GM23248 (cell line): ENCODE measurements around the gene VPS39. TPM values are rescaled to one million over a fixed set of nuclear protein-coding genes. Genes with fewer than 3 reads are reported as not detected.

Experiments used
- DNase-seq: peaks from one replicate; pipeline ENCODE4 v3.0.0-alpha.2; 2015
- H2AFZ ChIP-seq: fragments of 200-600 bp; sonication (generic); 2 replicates; pipeline ENCODE4 v1.6.1; 2016; ENCODE audit warnings: antibody characterized with exemption
- H3F3A ChIP-seq: fragments of 200-600 bp; sonication (generic); 2 replicates; pipeline ENCODE4 v1.6.1; 2016; ENCODE audit warnings: mild to moderate bottlenecking, antibody characterized with exemption, mixed run types; ENCODE audit not compliant: insufficient read depth
- H3K27ac ChIP-seq: fragments of 200-600 bp; sonication (generic); 2 replicates; pipeline ENCODE4 v1.5.1; 2016; ENCODE audit warnings: mild to moderate bottlenecking
- H3K27me3 ChIP-seq: fragments of 200-600 bp; sonication (generic); replicated peaks from 2 replicates; pipeline ENCODE4 v1.6.1; 2016; ENCODE audit warnings: mild to moderate bottlenecking; ENCODE audit not compliant: insufficient read depth
- H3K36me3 ChIP-seq: fragments of 200-600 bp; sonication (generic); 2 replicates; pipeline ENCODE4 v1.6.1; 2016; ENCODE audit warnings: low read depth, mild to moderate bottlenecking
- H3K4me1 ChIP-seq: fragments of 200-600 bp; sonication (generic); 2 replicates; pipeline ENCODE4 v1.6.1; 2016; ENCODE audit warnings: mild to moderate bottlenecking; ENCODE audit not compliant: insufficient read depth
- H3K4me2 ChIP-seq: fragments of 200-600 bp; sonication (generic); one replicate; pipeline ENCODE4 v1.6.1; 2016; ENCODE audit warnings: mild to moderate bottlenecking; ENCODE audit not compliant: unreplicated experiment
- H3K4me3 ChIP-seq: fragments of 200-600 bp; sonication (generic); 2 replicates; pipeline ENCODE4 v1.5.1; 2016; ENCODE audit warnings: mild to moderate bottlenecking
- H3K79me2 ChIP-seq: fragments of 200-600 bp; sonication (generic); 2 replicates; pipeline ENCODE4 v1.6.1; 2016; ENCODE audit warnings: mild to moderate bottlenecking; ENCODE audit not compliant: insufficient read depth
- H3K9ac ChIP-seq: fragments of 200-600 bp; sonication (generic); 2 replicates; pipeline ENCODE4 v1.6.1; 2016; ENCODE audit warnings: mild to moderate bottlenecking
- H3K9me2 ChIP-seq: fragments of 200-600 bp; sonication (generic); 2 replicates; pipeline ENCODE4 v1.6.1; 2016; ENCODE audit warnings: mixed run types, mild to moderate bottlenecking, moderate library complexity; ENCODE audit not compliant: insufficient read depth
- H3K9me3 ChIP-seq: fragments of 200-600 bp; sonication (generic); one replicate; pipeline ENCODE4 v1.6.1; 2017; ENCODE audit warnings: low read depth
- H4K20me1 ChIP-seq: fragments of 200-600 bp; sonication (generic); 2 replicates; pipeline ENCODE4 v1.6.0; 2016; ENCODE audit not compliant: insufficient read depth
- EZH2 ChIP-seq: fragments of 200-600 bp; sonication (generic); IDR thresholded peaks from 2 replicates; pipeline ENCODE4 v1.6.1; 2018; ENCODE audit warnings: antibody characterized with exemption, mild to moderate bottlenecking; ENCODE audit not compliant: insufficient read depth, poor library complexity, severe bottlenecking
- EZH2phosphoT487 ChIP-seq: fragments of 200-600 bp; sonication (generic); IDR thresholded peaks from 2 replicates; pipeline ENCODE4 v1.6.1; 2018; ENCODE audit warnings: antibody characterized with exemption, moderate library complexity, mild to moderate bottlenecking, low read depth; ENCODE audit not compliant: insufficient read depth
- WGBS, 2 experiments: methylation state at CpG; one replicate each; pipeline ENCODE4 v1.1.6; 2015 to 2017; ENCODE audit warnings: low lambda C conversion rate in 2 of 2, low coverage in 1 of 2; ENCODE audit errors: missing lambda C conversion rate in 2 of 2; 5-methylcytosine and 5-hydroxymethylcytosine counted together
- in situ Hi-C: fragments of 300-500 bp; cut with MboI; formaldehyde crosslinking; loops from 2 replicates; pipeline ENCODE4 v1.15.0; 2020
- polyA plus RNA-seq: library from polyadenylated mRNA; unstranded; fragments of >200 nt; fragmentation: Nextera tagmentation; extraction: Ambion mirVana; gene quantifications from 2 replicates; pipeline ENCODE4 v1.2.1, GENCODE V29; 2016
- total RNA-seq: library from RNA; depleted of rRNA; stranded (reverse); fragments of >200 nt; shearing (Covaris generic); gene quantifications from 2 replicates; pipeline ENCODE4 v1.2.3, GENCODE V29; 2014

The VPS39 gene
- total and polyA plus RNA-seq, 2 experiments from 2014 or later = 33.0 to 49.3 TPM

- WGBS, 2 experiments = 49 to 61% methylated on average over 4 of the region's 4 CpGs
- H3K27me3 ChIP-seq = no peaks in the 10 kb centered on the region
- H3K79me2 ChIP-seq = no peaks in the 10 kb centered on the region
- no peak overlapping the region for H3K4me3 ChIP-seq
- TF ChIP-seq EZH2 = no peak
- no peak for TF ChIP-seq EZH2phosphoT487
- H3F3A ChIP-seq = no peaks in the 10 kb centered on the region
- H3K9me2 ChIP-seq = no peaks in the 10 kb centered on the region
- H3K9ac ChIP-seq = no peak overlapping the region
- no peak overlapping the region for H3K27ac ChIP-seq
- no peak for DNase-seq
- no peaks in the 10 kb centered on the region for H3K4me1 ChIP-seq
- H3K9me3 ChIP-seq = no peaks in the 10 kb centered on the region
- no peak overlapping the region for H2AFZ ChIP-seq
- H4K20me1 ChIP-seq = no peaks in the 10 kb centered on the region
- in situ Hi-C loops = no loop called here
- no peak overlapping the region for H3K4me2 ChIP-seq
- no peaks in the 10 kb centered on the region for H3K36me3 ChIP-seq
Observed at GRCh38 chr15:42151736-42152135, 56.4 kb downstream of the VPS39 start.

GRCh38 chr15:42151141-42151561 lies 57.0 kb downstream of the VPS39 start:
- DNase-seq = no peak
- Histone ChIP-seq H3K27ac (no peak overlapping the region), H3K4me3 (no peak overlapping the region), H3K9me3 (no peaks in the 10 kb centered on the region), H2AFZ (no peak overlapping the region), H3K27me3 (no peaks in the 10 kb centered on the region), H3K9ac (no peak overlapping the region), H3K79me2 (no peaks in the 10 kb centered on the region), H3F3A (no peaks in the 10 kb centered on the region), H3K4me1 (no peaks in the 10 kb centered on the region), H4K20me1 (no peaks in the 10 kb centered on the region), H3K36me3 (no peaks in the 10 kb centered on the region), H3K9me2 (no peaks in the 10 kb centered on the region), H3K4me2 (no peak overlapping the region)
- WGBS, 2 experiments = 83 to 84% methylated on average over 10 of the region's 10 CpGs
- in situ Hi-C loops = no loop called here
- TF ChIP-seq EZH2phosphoT487 (no peak), EZH2 (no peak)

GRCh38 chr15:42150219-42150970 lies 57.7 kb downstream of the VPS39 start:
- Histone ChIP-seq H2AFZ (no peak overlapping the region), H4K20me1 (no peaks in the 10 kb centered on the region), H3K9me2 (no peaks in the 10 kb centered on the region), H3K79me2 (no peaks in the 10 kb centered on the region), H3K4me2 (no peak overlapping the region), H3K9me3 (no peaks in the 10 kb centered on the region), H3K4me3 (no peak overlapping the region), H3K27ac (no peak overlapping the region), H3K27me3 (peaks cover 2% of the 10 kb centered on the region; the same call in 1 of the 2 replicates), H3K4me1 (no peaks in the 10 kb centered on the region), H3F3A (no peaks in the 10 kb centered on the region), H3K36me3 (no peaks in the 10 kb centered on the region), H3K9ac (no peak overlapping the region)
- in situ Hi-C loops = no loop called here
- TF ChIP-seq EZH2phosphoT487 (no peak), EZH2 (no peak)
- 83 to 84% methylated on average over 15 to 17 of the region's 17 CpGs for WGBS, 2 experiments
- DNase-seq = no peak

GRCh38 chr15:42149493-42150218 lies 58.4 kb downstream of the VPS39 start:
- Histone ChIP-seq H3K9me2 (no peaks in the 10 kb centered on the region), H3K36me3 (no peaks in the 10 kb centered on the region), H3K79me2 (no peaks in the 10 kb centered on the region), H3K4me3 (no peak overlapping the region), H3K9ac (no peak overlapping the region), H3K27ac (no peak overlapping the region), H3K4me2 (no peak overlapping the region), H2AFZ (no peak overlapping the region), H3K9me3 (no peaks in the 10 kb centered on the region), H4K20me1 (no peaks in the 10 kb centered on the region), H3K27me3 (peaks cover 4% of the 10 kb centered on the region; the same call in 1 of the 2 replicates), H3F3A (no peaks in the 10 kb centered on the region), H3K4me1 (no peaks in the 10 kb centered on the region)
- DNase-seq = no peak
- in situ Hi-C loops = no loop called here
- WGBS, 2 experiments = 60 to 63% methylated on average over 14 of the region's 14 CpGs
- TF ChIP-seq EZH2phosphoT487 (no peak), EZH2 (no peak)
